ENCODE results near the gene UGT1A1.

The UGT1A1 gene

GRCh38 chr2:233819884-233820773, 60.1 kb downstream of the UGT1A1 start:
- no peak for DNase-seq (ENCODE audit: extremely low read depth, low read depth)
- TF ChIP-seq, protein P1, sequence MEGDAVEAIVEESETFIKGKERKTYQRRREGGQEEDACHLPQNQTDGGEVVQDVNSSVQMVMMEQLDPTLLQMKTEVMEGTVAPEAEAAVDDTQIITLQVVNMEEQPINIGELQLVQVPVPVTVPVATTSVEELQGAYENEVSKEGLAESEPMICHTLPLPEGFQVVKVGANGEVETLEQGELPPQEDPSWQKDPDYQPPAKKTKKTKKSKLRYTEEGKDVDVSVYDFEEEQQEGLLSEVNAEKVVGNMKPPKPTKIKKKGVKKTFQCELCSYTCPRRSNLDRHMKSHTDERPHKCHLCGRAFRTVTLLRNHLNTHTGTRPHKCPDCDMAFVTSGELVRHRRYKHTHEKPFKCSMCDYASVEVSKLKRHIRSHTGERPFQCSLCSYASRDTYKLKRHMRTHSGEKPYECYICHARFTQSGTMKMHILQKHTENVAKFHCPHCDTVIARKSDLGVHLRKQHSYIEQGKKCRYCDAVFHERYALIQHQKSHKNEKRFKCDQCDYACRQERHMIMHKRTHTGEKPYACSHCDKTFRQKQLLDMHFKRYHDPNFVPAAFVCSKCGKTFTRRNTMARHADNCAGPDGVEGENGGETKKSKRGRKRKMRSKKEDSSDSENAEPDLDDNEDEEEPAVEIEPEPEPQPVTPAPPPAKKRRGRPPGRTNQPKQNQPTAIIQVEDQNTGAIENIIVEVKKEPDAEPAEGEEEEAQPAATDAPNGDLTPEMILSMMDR (IDR thresholded peaks at IDR 0.05; ENCODE audit: low read depth, low read length), result no peak

DNA sequence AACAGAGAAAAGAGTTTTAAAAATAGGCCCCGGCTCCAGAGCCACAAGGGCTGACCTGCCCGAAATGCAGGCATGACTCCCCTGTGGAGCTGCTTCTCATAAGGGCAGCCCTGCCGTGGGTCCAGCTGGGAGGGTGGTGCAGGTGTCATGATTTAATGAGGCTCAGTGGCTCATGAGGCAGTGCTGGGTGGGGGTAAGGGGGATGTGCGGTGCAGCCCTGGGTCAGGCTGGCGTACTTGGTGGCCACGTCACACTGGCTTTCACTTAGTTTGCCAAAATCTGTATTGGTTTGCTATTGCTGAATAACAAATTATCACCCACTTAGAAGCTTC, 60.7 kb downstream of the UGT1A1 start:
- TF ChIP-seq, protein P1 (IDR thresholded peaks at IDR 0.05; ENCODE audit: low read depth, low read length), result no peak
- DNase-seq (ENCODE audit: extremely low read depth, low read depth), result no peak

DNA sequence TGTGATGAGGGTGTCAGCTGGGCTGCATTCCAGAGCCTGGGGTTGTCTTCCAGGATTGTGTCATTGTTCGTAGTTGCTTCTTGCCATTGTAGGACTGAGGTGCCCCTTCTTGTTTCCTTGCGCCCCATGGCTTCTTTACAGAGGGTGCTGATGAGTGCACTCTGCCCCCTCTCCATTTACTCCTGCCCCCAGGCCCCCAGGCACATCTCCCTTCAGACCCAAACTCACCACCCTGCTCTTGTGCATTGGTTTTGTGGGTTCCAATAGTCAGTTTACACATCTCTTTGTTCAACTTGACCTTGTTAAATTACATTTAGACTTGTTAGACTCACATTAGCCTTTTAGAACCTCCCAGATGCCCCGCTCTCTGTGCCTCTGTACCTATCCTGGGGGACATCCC, 61.1 kb downstream of the UGT1A1 start:
- no peak for DNase-seq (ENCODE audit: extremely low read depth, low read depth)
- TF ChIP-seq, protein P1 (IDR thresholded peaks at IDR 0.05; ENCODE audit: low read depth, low read length), result no peak

- no peak for DNase-seq (ENCODE audit: extremely low read depth, low read depth)
- TF ChIP-seq, protein P1 (IDR thresholded peaks at IDR 0.05; ENCODE audit: low read depth, low read length), result no peak
Measured at GRCh38 chr2:233821709-233822100, 61.6 kb downstream of the UGT1A1 start.

DNA sequence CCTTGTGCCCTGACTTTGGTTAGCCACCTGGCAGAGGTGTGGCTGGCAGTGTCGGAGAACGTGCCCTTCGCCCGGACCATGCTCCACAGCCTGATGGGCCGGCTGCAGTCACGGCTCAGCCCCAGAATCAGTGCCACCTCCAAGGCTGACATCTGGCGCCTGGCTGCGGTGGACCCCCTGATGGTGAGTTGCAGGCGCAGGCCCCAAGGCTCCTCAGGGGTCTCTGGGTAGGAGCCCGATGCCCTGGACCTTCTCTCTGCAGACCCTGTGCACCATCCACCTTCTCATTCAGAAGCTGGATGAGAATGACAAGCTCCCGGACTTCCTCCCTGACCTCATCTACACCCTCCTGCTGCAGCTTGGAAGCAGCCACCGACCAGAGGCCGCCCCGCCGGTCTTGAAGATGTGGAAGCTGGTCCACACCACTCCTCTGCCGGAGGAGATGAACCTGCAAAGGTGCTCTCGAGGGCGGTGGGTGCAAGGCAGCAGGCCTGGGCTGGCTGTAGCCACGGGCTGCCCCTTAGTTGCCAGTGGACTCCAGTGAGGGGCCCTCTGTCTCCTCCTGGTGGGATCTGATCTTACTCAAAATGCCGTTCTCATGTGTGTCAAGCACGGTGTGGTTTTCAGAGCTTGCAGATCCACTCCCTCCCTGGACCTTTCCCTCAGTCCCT, 62.2 kb downstream of the UGT1A1 start:
- TF ChIP-seq, protein P1 (IDR thresholded peaks at IDR 0.05; ENCODE audit: low read depth, low read length), result no peak
- no peak for DNase-seq (ENCODE audit: extremely low read depth, low read depth)
